Activated CD8-positive, alpha-beta T cell treated with anti-CD3 and anti-CD28 coated beads, Interleukin-2, amount 10 ng/mL, durations not matched to agents 7 days and 5 days (primary cell): ENCODE results near the gene ADCY7. TPM values are rescaled to one million over a fixed set of nuclear protein-coding genes. Genes with fewer than 3 reads are reported as not detected.
A peak's percentile ranks its signal among the peaks of the same experiment; 100 is the strongest.

Source experiments
- ATAC-seq: fragments of 150-1000 bp; cut with Tn5 transposase; one replicate; pipeline ENCODE4 v1.10.0; 2021; ENCODE audit warnings: moderate library complexity
- CTCF ChIA-PET: fragments of 350-600 bp; sonication (Branson Sonifier 250); formaldehyde crosslinking; loops from one replicate; lab custom pipeline; 2021; ENCODE audit warnings: antibody characterized with exemption; lab: Charles Lee
- POLR2A ChIA-PET: fragments of 350-600 bp; sonication (Branson Sonifier 250); formaldehyde crosslinking; loops from one replicate; lab custom pipeline; 2021; ENCODE audit warnings: antibody characterized with exemption; lab: Charles Lee
- DNase-seq: peaks from one replicate; pipeline ENCODE4 v3.0.0-alpha.2; 2020
- H3K27ac Mint-ChIP-seq: one replicate; pipeline ENCODE4 v1.8.0; 2021; ENCODE audit warnings: mild to moderate bottlenecking, mixed read lengths
- H3K27me3 Mint-ChIP-seq: one replicate; pipeline ENCODE4 v1.8.0; 2021; ENCODE audit warnings: low read depth, mixed read lengths
- H3K36me3 Mint-ChIP-seq: one replicate; pipeline ENCODE4 v1.8.0; 2021; ENCODE audit warnings: low read depth, mixed read lengths
- H3K4me1 Mint-ChIP-seq: one replicate; pipeline ENCODE4 v1.8.0; 2021; ENCODE audit warnings: low read depth, mixed read lengths
- H3K4me3 Mint-ChIP-seq: one replicate; pipeline ENCODE4 v1.8.0; 2021; ENCODE audit warnings: mild to moderate bottlenecking, mixed read lengths
- H3K9me3 Mint-ChIP-seq: one replicate; pipeline ENCODE4 v1.8.0; 2022; ENCODE audit warnings: mixed read lengths; ENCODE audit not compliant: insufficient read depth
- total RNA-seq, 2 experiments: library from RNA; stranded (reverse); gene quantifications; one replicate each; pipeline ENCODE4 v1.2.3, GENCODE V29; 2021

Gene ADCY7
- total RNA-seq, 2 experiments from 2014 or later = 214 to 225 TPM

DNA sequence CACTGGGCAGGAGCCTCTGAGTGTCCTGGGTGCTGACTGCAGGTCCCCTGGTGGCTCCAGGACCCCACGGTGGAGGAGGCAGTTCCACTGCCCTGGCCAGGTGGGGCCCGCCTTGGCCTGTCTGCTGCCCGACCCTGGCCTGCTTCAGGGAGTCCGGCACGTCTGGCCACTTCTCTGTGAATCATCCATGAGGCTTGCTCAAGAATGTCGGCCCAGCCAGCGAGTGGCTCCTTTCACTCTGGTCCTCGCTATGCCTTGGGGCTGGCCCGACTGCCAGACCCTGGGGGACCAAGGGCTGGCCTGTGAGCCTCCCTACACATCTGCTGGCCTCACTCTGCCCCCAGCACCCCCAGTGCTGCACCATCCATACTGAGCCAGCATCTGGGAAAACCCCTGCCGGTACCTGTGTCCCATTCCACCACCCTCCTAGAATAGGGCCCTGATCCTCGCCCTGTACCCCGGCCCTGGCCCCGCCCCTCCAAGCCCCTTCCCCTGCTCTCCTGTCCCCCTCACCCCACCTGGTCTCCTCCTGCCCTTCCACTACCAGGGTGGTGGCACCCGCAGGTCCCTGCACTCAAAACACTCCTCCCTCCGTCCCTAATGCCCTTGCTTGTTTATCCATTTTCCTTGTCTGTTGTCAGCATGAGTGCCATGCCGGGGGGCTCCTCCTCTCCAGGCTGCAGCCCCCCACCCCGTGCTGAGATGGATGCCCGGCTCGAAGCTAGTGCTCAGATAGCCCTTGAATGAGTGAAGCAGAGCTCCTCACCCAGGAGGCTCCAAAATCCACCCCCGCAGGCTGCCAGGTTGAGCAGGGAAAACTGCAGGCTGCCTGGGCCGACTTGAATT is 35.5 kb downstream of the ADCY7 start:
- CTCF ChIA-PET = no interaction called here
- POLR2A ChIA-PET = no interaction called here
- Mint-ChIP-seq H3K9me3 (no peaks in the 10 kb centered on the region), H3K27me3 (no peaks in the 10 kb centered on the region), H3K27ac (no peak overlapping the region), H3K36me3 (peaks cover 43% of the 10 kb centered on the region), H3K4me1 (no peaks in the 10 kb centered on the region), H3K4me3 (no peak overlapping the region)
- ATAC-seq = no peak
- no peak for DNase-seq

DNA sequence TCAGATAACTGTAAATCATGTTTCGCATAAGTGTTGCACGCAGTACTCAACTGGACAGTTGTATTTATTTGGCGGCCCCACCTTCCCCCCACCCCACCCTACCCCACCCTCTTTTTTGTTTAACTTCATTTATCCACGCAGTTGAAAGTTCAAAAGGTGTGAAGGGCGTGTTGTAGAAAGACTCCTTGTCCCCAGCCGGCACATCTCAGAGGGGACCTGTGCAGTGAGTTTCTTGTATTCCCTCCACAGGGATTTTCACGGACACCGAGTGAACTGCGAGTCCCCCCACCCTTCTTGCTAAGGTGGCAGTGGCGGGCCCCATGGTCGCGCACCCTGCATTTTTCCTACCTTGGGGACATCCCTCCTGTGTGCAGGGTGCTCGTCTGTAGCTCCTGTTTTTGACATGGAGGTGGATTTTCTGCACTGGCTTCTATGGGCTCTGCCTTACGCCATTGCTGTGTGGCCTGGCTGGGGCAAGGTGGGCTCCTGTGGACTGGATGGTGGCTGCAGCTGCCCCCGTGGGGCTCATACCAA is 36.2 kb downstream of the ADCY7 start:
- H3K36me3 Mint-ChIP-seq = peaks cover 47% of the 10 kb centered on the region
- no peaks in the 10 kb centered on the region for H3K27me3 Mint-ChIP-seq
- H3K4me1 Mint-ChIP-seq = peaks cover 4% of the 10 kb centered on the region
- no peak for ATAC-seq
- ChIA-PET POLR2A (no interaction called here), CTCF (no interaction called here)
- no peak overlapping the region for H3K4me3 Mint-ChIP-seq
- DNase-seq = no peak
- H3K9me3 Mint-ChIP-seq = no peaks in the 10 kb centered on the region
- H3K27ac Mint-ChIP-seq = no peak overlapping the region

DNA sequence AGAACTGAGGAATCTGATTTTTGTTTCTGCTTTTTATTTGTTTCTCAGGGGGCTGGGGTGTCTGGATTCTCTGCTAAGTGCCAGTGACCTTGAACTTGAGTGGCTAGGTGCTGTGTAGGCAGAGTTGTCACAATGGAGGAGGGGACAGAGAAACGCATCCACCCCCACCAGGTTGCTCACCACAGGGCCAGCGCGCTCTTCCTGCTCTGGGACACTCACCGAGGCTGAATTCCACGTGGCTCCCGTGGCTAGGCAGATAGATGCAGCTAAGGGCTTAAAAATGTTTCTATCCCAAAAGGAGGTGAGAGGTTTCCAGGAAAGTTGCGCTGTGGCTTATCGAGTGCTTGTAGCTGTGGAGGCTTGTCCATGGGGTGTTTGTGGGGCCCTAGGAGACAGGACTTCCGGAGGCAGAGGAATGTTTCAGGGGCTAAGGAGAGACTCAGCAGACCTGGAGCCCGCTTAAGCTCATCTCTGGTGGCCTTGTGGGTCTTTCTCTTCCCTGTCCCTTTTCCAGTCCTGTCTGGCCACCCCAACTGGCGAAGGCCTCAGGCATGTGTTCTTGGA is 36.8 kb downstream of the ADCY7 start:
- CTCF ChIA-PET = no interaction called here
- Mint-ChIP-seq H3K4me1 (peaks cover 4% of the 10 kb centered on the region), H3K27ac (no peak overlapping the region), H3K36me3 (peaks cover 43% of the 10 kb centered on the region), H3K4me3 (no peak overlapping the region), H3K9me3 (no peaks in the 10 kb centered on the region), H3K27me3 (no peaks in the 10 kb centered on the region)
- ATAC-seq (no peak), DNase-seq (no peak)
- POLR2A ChIA-PET = no interaction called here

DNA sequence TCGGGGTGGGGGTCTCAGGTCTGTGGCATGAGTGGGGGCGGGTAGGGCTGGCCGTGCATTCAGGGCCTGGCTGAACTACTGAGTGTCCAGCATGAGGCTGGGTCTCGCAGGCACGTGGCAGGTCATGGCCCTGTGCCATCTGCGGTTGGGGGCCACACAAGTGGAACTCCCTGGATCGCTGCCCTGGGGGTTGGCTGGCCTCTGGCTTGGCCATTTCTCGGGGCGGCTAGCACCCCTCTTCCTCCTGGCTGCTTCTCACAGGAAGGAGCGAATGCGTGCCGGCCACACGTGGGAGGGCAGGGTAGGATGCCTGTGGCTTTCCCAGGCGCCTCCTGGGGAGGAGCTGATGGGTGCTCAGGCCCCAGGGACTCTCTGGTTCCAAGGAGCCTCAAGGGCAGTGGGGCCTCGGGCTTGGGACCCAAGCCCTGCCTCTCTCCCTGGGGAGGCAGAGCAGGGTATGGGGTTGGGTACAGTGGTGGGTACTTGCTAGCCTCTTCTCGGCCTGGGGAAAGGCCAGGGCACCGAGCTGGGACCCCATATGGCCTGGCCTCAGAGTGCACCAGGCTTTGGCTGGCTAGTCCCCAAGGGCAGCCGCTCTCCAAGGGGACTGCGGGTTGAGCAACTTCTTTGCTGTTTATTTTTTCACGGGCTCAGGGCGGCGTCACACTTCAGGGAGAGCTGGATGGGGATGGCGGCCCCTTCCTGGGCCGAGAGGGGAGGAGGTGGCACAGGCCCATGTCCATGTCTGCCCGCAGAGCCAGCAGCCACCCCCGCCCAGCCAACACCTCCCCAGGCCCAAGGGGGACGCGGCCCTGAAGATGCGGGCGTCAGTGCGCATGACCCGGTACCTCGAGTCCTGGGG is 37.5 kb downstream of the ADCY7 start:
- Mint-ChIP-seq H3K36me3 (peaks cover 43% of the 10 kb centered on the region), H3K27me3 (no peaks in the 10 kb centered on the region), H3K9me3 (no peaks in the 10 kb centered on the region), H3K4me1 (peaks cover 4% of the 10 kb centered on the region), H3K27ac (no peak overlapping the region), H3K4me3 (no peak overlapping the region)
- CTCF ChIA-PET = no interaction called here
- ATAC-seq (no peak), DNase-seq (no peak)
- POLR2A ChIA-PET = interaction anchor here (1.1 kb wide), 1 partner anchor 26 kb away, joined by 3 read pairs; no protein-coding TSS in a partner anchor

DNA sequence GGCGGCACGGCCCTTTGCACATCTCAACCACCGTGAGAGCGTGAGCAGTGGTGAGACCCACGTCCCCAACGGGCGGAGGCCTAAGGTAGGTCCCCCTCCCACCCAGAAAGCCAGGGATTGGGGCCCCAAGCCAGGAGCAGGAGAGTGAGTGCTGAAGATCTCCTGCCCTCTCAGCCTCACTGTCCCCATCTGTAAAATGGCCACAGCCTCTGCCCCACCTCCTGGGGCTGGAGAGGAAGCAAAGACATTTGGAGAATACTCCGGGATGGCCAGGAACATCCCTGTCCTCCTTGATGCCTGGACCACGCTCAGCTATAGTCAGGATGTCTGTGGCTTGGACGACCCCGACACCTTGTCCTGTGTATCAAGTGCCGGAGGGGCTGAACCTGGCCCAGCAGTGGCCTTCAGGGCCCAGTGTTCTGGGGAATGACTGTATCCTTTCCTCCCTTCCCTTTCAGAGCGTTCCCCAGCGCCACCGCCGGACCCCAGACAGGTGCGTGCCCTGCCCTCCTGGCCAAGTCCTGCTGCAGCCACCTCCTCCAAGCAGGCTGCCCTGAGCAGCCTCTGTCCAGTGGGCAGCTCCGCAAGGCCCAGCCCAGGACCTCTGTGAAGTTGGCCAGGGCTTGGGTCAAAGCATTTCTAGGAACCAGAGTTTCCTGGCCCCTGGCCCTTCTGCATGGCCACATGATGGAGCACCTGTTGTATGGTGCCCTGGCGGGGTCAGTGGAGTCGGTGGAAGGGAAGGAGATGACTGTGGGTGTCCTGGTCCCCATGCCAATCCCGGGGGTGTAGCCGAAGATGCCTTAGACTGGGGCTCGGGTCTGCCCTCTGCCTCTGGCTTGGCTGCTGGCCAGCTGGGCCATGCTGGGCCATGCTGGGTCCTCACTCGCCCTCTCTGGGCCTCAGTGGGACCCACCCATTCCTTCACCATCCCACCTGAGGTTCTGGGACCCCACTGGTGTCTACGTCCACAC is 38.4 kb downstream of the ADCY7 start:
- no peak for DNase-seq
- peaks cover 47% of the 10 kb centered on the region for H3K36me3 Mint-ChIP-seq

DNA sequence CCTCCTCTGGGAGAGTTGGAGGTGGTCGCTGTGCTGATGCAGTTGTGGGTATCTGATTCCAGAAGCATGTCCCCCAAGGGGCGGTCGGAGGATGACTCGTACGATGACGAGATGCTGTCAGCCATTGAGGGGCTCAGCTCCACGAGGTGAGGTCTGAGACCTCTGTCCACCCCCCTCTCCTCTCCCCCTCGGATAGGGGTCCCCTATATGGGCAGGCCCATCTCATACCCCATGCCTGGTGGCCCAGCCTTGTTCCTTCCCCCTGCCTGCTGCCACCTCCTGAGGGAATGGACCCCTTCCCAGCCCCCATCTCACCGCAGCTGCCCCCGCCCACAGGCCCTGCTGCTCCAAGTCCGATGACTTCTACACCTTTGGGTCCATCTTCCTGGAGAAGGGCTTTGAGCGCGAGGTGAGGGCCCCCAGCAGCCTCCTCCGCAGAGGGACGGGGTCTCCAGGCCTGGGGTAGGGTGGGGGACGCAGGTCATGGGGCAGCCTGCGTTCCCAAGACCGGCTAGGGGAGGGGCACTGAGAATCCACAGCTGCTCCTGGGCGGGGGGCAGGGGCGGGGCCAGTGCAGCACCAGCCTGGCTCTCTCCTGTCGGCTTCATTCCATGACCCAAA is 39.2 kb downstream of the ADCY7 start:
- H3K36me3 Mint-ChIP-seq = peaks cover 52% of the 10 kb centered on the region
- peak overlapping the region; percentile 46 for H3K27ac Mint-ChIP-seq
- ATAC-seq (no peak), DNase-seq (no peak)
- H3K9me3 Mint-ChIP-seq = no peaks in the 10 kb centered on the region
- peaks cover 13% of the 10 kb centered on the region for H3K4me1 Mint-ChIP-seq
- H3K27me3 Mint-ChIP-seq = no peaks in the 10 kb centered on the region
- no peak overlapping the region for H3K4me3 Mint-ChIP-seq
- ChIA-PET POLR2A (no interaction called here), CTCF (interaction anchor here (1.9 kb wide), 1 partner anchor 95 kb away, joined by 6 read pairs; no protein-coding TSS in a partner anchor)

More for the DNA sequence above, 38.4 kb downstream of the ADCY7 start:
- Mint-ChIP-seq H3K27me3 (no peaks in the 10 kb centered on the region), H3K4me1 (peaks cover 6% of the 10 kb centered on the region), H3K9me3 (no peaks in the 10 kb centered on the region), H3K27ac (no peak overlapping the region), H3K4me3 (no peak overlapping the region)
- ATAC-seq = no peak
- ChIA-PET POLR2A (interaction anchor here (1.1 kb wide), 1 partner anchor 27 kb away, joined by 3 read pairs; no protein-coding TSS in a partner anchor), CTCF (no interaction called here)

DNA sequence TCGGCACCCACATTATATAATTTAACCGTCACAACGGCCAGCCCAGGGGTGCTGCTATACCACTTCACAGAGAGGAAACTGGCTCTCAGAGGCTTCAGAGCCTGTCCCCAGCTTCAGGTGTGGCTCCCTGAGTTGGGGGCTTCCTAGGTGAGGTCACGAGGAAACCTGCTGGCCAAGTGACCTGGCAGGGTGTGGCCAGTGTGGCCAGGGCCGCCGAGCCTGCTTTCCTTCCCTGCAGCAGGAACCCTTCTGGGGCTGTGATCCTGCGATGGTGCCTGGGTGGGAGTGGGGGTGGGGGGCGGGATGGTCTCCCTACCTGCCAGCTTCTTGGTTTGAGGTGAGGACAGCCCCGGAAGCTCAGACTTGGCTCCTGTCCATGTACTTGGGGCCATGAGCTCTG is 39.9 kb downstream of the ADCY7 start:
- no peaks in the 10 kb centered on the region for H3K9me3 Mint-ChIP-seq
- no peaks in the 10 kb centered on the region for H3K27me3 Mint-ChIP-seq
- no peak for ATAC-seq
- no peak overlapping the region for H3K4me3 Mint-ChIP-seq
- peaks cover 13% of the 10 kb centered on the region for H3K4me1 Mint-ChIP-seq
- ChIA-PET CTCF (interaction anchor here (1.5 to 1.9 kb wide), 2 partner anchors 20 to 96 kb away, joined by 3 to 6 read pairs; no protein-coding TSS in a partner anchor), POLR2A (no interaction called here)
- DNase-seq = no peak
- peaks cover 48% of the 10 kb centered on the region for H3K36me3 Mint-ChIP-seq
- H3K27ac Mint-ChIP-seq = peak overlapping the region; percentile 28

DNA sequence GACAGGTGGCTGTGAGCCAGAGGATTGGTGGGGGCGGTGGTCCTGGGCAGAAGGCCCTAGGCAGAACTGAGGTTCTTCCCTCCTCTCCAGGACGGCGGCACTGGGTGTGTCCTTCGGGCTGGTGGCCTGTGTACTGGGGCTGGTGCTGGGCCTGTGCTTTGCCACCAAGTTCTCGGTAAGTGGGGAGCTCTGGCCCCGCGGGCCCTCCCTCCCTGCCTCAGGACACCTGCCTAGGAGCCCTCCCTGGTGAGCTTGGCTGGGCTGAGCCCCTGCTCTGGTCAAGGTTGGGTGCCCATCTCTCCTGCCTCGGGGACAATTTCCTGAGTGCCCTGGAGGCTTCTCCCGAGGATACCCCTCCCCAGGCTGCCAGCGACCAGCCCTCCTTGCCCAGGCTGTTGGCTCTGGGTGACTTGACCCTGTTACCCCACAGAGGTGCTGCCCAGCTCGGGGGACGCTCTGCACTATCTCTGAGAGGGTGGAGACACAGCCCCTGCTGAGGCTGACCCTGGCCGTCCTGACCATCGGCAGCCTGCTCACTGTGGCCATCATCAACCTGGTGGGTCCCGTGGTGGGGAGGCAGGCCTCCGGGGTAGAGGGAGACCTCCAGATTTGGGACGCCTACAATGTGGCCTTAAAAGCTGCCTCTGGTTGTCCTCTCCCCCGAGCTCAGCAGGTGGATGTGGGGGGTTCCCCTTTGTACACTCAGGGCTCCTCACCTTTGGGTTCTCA is 42.0 kb downstream of the ADCY7 start:
- no peaks in the 10 kb centered on the region for H3K27me3 Mint-ChIP-seq
- ChIA-PET CTCF (interaction anchor here (1.5 kb wide), 1 partner anchor 19 kb away, joined by 3 read pairs; no protein-coding TSS in a partner anchor), POLR2A (no interaction called here)
- no peak overlapping the region for H3K27ac Mint-ChIP-seq
- H3K4me3 Mint-ChIP-seq = no peak overlapping the region
- H3K9me3 Mint-ChIP-seq = no peaks in the 10 kb centered on the region
- peaks cover 46% of the 10 kb centered on the region for H3K36me3 Mint-ChIP-seq
- DNase-seq = no peak
- peaks cover 25% of the 10 kb centered on the region for H3K4me1 Mint-ChIP-seq
- ATAC-seq = no peak

DNA sequence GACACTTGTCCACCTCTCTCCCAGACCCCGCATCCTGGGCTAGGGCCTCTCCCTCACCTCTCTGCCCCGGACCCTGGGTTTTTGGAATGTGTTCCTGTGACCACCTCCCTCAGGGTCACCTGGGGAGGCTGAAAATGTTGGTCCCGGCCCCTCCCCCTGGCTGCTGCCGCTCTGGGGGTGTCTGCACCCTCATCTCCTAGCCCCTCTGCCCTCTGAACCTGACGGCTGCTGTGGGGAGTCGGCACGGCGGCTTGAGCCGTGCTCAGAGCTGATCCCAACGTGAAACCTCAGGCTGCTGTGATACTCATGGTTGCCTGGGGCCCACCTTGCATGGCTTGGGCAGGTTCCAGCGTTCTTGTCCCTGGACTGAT is 42.8 kb downstream of the ADCY7 start:
- POLR2A ChIA-PET = interaction anchor here (1.2 kb wide), 1 partner anchor 18 kb away, joined by 5 read pairs; no protein-coding TSS in a partner anchor
- CTCF ChIA-PET = interaction anchor here (0.6 to 1.5 kb wide), 2 partner anchors 18 to 46 kb away, joined by 3 to 4 read pairs; no protein-coding TSS in a partner anchor
- Mint-ChIP-seq H3K27ac (no peak overlapping the region), H3K27me3 (no peaks in the 10 kb centered on the region), H3K36me3 (peaks cover 51% of the 10 kb centered on the region), H3K4me3 (no peak overlapping the region), H3K9me3 (no peaks in the 10 kb centered on the region), H3K4me1 (peaks cover 32% of the 10 kb centered on the region)
- DNase-seq (no peak), ATAC-seq (no peak)
